Esophagus muscularis mucosa (tissue), 4 donors: ENCODE measurements around the gene SCGB3A1. TPM values are rescaled to one million over a fixed set of nuclear protein-coding genes. Genes with fewer than 3 reads are reported as not detected.

Experiments used
- DNase-seq: peaks from one replicate; pipeline ENCODE4 v3.0.0-alpha.2; 2017; ENCODE audit errors: extremely low spot score
- H3K27ac ChIP-seq, 4 donors: fragments of 200-600 bp; sonication (generic); replicated peaks in 1 of 4; 1 replicate in 3 of 4; 2 replicates in 1 of 4; pipeline ENCODE4 v1.5.1; 2016 to 2019; ENCODE audit warnings: mild to moderate bottlenecking in 1 of 4
- H3K27me3 ChIP-seq, 4 donors: fragments of 200-600 bp; sonication (generic); one replicate each; pipeline versions ENCODE4 v1.5.1 to v1.6.0; 2016 to 2019
- H3K36me3 ChIP-seq, 4 donors: fragments of 200-600 bp; sonication (generic); one replicate each; pipeline ENCODE4 v1.5.1; 2016 to 2019
- H3K4me1 ChIP-seq, 4 donors: fragments of 200-600 bp; sonication (generic); one replicate each; pipeline ENCODE4 v1.5.1; 2016 to 2019
- H3K4me3 ChIP-seq, 4 donors: fragments of 200-600 bp; sonication (generic); 1 replicate in 2 of 4; 2 replicates in 2 of 4; pipeline ENCODE4 v1.5.1; 2016 to 2019; ENCODE audit warnings: mild to moderate bottlenecking in 4 of 4, moderate library complexity in 1 of 4
- H3K9me3 ChIP-seq, 4 donors: fragments of 200-600 bp; sonication (generic); 1 replicate in 3 of 4; 2 replicates in 1 of 4; pipeline ENCODE4 v1.5.1; 2016 to 2019
- EP300 ChIP-seq: sonication (generic); formaldehyde crosslinking; IDR thresholded peaks from one replicate; pipeline ENCODE4 v1.6.1; 2017; ENCODE audit warnings: antibody characterized with exemption
- POLR2A ChIP-seq: fragments of 450-650 bp; IDR thresholded peaks from one replicate; pipeline ENCODE4 v1.6.1; 2017; ENCODE audit warnings: antibody characterized with exemption, moderate library complexity, mild to moderate bottlenecking, low read depth
- POLR2AphosphoS5 ChIP-seq, 2 donors: sonication (generic); formaldehyde crosslinking; IDR thresholded peaks; one replicate each; pipeline ENCODE4 v1.6.1; 2017; ENCODE audit warnings: antibody characterized with exemption in 2 of 2
- WGBS: methylation state at CpG from one replicate; pipeline ENCODE4 v1.1.5; 2018; 5-methylcytosine and 5-hydroxymethylcytosine counted together
- intact Hi-C: fragments of 100-400 bp; cut with DNase I; formaldehyde crosslinking; loops from one replicate; pipeline ENCODE4 v1.15.1; 2023
- total RNA-seq, 4 donors: library from RNA; depleted of rRNA; stranded (reverse); fragments of >200 nt; gene quantifications; one replicate each; pipeline versions ENCODE4 v1.1.0 to v1.2.1, GENCODE V29; 2016
- TF ChIP-seq, protein P1 (sequence below), 3 experiments: fragments of 200-600 bp in 2 of 3; fragments of 450-650 bp in 1 of 3; sonication (generic) in 2 of 3; IDR thresholded peaks; one replicate each; pipeline ENCODE4 v1.5.1; 2017 to 2019; ENCODE audit warnings: antibody characterized with exemption in 3 of 3, mild to moderate bottlenecking in 2 of 3, moderate library complexity in 1 of 3

SCGB3A1 gene
- total RNA-seq, 4 donors from 2014 or later, result 1.9 to 2.4 TPM; not detected in 2

DNA sequence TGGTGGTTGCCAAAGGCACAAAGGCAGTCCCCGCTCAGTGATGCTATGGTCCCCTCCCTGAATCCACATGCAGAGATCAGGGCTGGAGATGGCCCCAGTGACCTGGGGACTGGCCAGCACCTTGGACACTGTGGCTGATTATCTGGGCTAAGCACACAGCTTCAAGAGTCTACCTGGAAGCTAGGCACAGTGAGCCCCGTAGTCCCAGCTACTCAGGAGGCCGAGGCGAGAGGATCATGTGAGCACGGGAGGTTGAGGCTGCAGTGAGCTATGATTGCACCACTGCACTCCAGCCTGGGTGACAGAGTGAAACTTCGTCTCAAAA lies 8.3 kb upstream of the SCGB3A1 start:
- no peak for DNase-seq
- WGBS, result 98% methylated on average over 5 of the region's 6 CpGs
- H3K27me3 ChIP-seq, result peaks cover 0 to 9% (median 0%) of the 10 kb centered on the region in 4 donors
- no peak overlapping the region for H3K27ac ChIP-seq
- no peaks in the 10 kb centered on the region for H3K9me3 ChIP-seq
- intact Hi-C loops, result no loop called here
- TF ChIP-seq POLR2A, result no peak
- TF ChIP-seq EP300, result no peak
- TF ChIP-seq, protein P1, sequence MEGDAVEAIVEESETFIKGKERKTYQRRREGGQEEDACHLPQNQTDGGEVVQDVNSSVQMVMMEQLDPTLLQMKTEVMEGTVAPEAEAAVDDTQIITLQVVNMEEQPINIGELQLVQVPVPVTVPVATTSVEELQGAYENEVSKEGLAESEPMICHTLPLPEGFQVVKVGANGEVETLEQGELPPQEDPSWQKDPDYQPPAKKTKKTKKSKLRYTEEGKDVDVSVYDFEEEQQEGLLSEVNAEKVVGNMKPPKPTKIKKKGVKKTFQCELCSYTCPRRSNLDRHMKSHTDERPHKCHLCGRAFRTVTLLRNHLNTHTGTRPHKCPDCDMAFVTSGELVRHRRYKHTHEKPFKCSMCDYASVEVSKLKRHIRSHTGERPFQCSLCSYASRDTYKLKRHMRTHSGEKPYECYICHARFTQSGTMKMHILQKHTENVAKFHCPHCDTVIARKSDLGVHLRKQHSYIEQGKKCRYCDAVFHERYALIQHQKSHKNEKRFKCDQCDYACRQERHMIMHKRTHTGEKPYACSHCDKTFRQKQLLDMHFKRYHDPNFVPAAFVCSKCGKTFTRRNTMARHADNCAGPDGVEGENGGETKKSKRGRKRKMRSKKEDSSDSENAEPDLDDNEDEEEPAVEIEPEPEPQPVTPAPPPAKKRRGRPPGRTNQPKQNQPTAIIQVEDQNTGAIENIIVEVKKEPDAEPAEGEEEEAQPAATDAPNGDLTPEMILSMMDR (IDR thresholded peaks at IDR 0.05), result no peak
- TF ChIP-seq POLR2AphosphoS5 (IDR thresholded peaks at IDR 0.05), result no peak
- no peak overlapping the region for H3K4me3 ChIP-seq
- H3K36me3 ChIP-seq, result no peaks in the 10 kb centered on the region
- H3K4me1 ChIP-seq, result no peaks in the 10 kb centered on the region

DNA sequence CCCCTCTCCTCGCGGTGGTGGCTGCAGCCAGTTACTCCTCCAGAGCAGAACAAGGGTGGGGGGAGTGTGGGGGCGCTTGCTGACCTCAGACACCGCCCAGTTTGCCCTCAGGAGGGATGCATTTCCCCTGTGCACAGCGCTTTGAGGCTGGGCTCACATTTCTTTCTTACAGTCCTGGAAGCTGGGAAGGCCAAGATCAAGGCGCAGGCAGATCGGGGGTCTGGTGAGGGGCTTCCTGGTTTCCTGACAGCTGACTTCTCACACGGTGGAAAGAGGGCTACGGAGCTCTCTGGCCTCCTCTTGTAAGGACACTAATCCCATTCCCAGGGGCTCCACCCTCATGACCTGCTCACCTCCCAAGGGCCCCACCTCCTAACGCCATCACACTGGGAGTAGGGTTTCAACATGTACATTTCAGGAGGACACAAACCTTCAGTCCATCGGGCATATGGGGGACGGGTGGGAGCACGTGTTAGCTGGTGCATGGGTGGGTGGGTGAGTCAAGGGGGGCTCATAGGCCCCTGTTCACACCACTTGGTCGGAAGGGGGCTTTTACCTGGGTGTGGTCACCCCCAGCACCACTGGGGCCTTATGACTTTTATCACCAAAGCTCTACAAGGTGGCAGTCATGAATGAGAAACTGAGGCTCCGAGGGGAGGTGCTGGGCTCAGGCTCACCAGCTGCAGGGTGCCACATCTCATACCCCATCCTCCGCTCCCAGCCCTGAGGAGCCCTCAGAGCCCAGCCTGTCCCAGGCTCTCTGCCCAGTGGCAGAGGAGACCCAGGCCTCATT lies 7.7 kb upstream of the SCGB3A1 start:
- H3K9me3 ChIP-seq, result no peaks in the 10 kb centered on the region
- H3K4me3 ChIP-seq, result no peak overlapping the region
- TF ChIP-seq, protein P1 (IDR thresholded peaks at IDR 0.05), result no peak
- no peak for TF ChIP-seq EP300
- TF ChIP-seq POLR2A, result no peak
- TF ChIP-seq POLR2AphosphoS5 (IDR thresholded peaks at IDR 0.05), result no peak
- no peaks in the 10 kb centered on the region for H3K4me1 ChIP-seq
- WGBS, result 91% methylated on average over 9 of the region's 16 CpGs
- no peak overlapping the region for H3K27ac ChIP-seq
- DNase-seq, result no peak
- H3K27me3 ChIP-seq, result peaks cover 0 to 12% (median 0%) of the 10 kb centered on the region in 4 donors
- intact Hi-C loops, result no loop called here
- H3K36me3 ChIP-seq, result no peaks in the 10 kb centered on the region

DNA sequence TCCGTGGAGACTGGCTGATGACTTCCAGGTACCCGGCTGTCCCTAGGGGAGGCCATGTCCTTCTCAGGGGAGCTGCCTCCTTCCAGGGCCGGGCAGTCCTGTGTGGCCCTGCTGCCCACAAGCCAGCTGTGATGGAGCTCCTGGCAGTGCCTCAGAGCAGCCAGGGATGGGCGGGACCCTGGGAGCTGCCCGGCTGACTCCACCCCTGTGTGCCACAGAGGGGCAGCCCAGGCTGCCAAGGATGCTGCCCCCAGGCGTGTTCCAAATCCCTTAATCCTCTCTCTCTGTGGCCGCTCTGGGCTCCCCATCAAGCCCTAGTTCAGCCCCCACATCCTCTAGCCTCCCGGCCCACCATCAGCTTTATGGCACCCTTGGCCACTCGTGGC lies 7.0 kb upstream of the SCGB3A1 start:
- WGBS, result 86% methylated on average over 6 of the region's 9 CpGs
- H3K27ac ChIP-seq, result no peak overlapping the region
- H3K36me3 ChIP-seq, result no peaks in the 10 kb centered on the region
- no peak for DNase-seq
- H3K4me1 ChIP-seq, result no peaks in the 10 kb centered on the region
- H3K27me3 ChIP-seq, result peaks cover 0 to 18% (median 0%) of the 10 kb centered on the region in 4 donors
- H3K9me3 ChIP-seq, result no peaks in the 10 kb centered on the region
- TF ChIP-seq, protein P1 (IDR thresholded peaks at IDR 0.05), result no peak
- no peak for TF ChIP-seq POLR2A
- TF ChIP-seq POLR2AphosphoS5 (IDR thresholded peaks at IDR 0.05), result no peak
- no peak overlapping the region for H3K4me3 ChIP-seq
- intact Hi-C loops, result no loop called here

DNA sequence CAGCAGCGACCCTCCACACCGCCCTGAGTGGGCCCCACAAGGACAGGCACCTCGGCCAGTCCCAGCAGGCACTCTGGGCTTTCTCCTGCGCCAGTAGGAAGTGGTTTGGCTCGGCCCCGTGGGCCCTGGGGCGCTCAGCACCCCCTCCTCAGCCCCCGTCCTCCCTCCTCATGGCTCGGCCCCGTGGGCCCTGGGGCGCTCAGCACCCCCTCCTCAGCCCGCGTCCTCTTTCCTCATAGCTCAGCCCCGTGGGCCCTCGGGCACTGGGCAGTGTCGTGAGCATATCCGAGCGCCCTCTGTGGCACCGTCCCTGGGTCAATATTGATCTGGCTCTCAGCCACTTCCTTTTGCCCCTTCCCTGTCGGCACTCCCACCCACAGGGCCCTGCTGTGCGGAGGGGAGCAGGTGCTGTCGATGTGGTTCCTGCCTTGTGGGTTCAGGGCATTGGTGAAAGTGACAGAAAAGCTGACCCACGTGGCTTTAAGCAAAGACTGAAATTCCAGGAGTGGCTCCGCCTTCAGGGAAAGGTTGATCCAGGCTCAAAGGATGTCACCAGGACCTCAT lies 5.5 kb upstream of the SCGB3A1 start:
- DNase-seq, result no peak
- 75% methylated on average over 23 of the region's 24 CpGs for WGBS
- Histone ChIP-seq H3K27ac (no peak overlapping the region), H3K36me3 (no peaks in the 10 kb centered on the region), H3K4me3 (no peak overlapping the region), H3K4me1 (peaks cover under 1% of the 10 kb centered on the region in 4 donors), H3K9me3 (no peaks in the 10 kb centered on the region), H3K27me3 (peaks cover 0 to 33% (median 0%) of the 10 kb centered on the region in 4 donors)
- intact Hi-C loops, result no loop called here
- TF ChIP-seq EP300, result no peak
- TF ChIP-seq POLR2A, result no peak
- no peak for TF ChIP-seq POLR2AphosphoS5 (IDR thresholded peaks at IDR 0.05)
- TF ChIP-seq, protein P1 (IDR thresholded peaks at IDR 0.05), result no peak
